HG02970 (cell line): Measurements from ENCODE around the gene SLAMF9.

ENCODE experiments used
- ATAC-seq: cut with Tn5 transposase; IDR thresholded peaks from one replicate; pipeline ENCODE4 v1.9.1; 2021; ENCODE audit warnings: mild to moderate bottlenecking, moderate library complexity, moderate number of reproducible peaks; ENCODE audit not compliant: unreplicated experiment, low FRiP score

Gene SLAMF9

GRCh38 chr1:159922511-159923202 is 31.4 kb downstream of the SLAMF9 start:
- ATAC-seq = no peak

DNA sequence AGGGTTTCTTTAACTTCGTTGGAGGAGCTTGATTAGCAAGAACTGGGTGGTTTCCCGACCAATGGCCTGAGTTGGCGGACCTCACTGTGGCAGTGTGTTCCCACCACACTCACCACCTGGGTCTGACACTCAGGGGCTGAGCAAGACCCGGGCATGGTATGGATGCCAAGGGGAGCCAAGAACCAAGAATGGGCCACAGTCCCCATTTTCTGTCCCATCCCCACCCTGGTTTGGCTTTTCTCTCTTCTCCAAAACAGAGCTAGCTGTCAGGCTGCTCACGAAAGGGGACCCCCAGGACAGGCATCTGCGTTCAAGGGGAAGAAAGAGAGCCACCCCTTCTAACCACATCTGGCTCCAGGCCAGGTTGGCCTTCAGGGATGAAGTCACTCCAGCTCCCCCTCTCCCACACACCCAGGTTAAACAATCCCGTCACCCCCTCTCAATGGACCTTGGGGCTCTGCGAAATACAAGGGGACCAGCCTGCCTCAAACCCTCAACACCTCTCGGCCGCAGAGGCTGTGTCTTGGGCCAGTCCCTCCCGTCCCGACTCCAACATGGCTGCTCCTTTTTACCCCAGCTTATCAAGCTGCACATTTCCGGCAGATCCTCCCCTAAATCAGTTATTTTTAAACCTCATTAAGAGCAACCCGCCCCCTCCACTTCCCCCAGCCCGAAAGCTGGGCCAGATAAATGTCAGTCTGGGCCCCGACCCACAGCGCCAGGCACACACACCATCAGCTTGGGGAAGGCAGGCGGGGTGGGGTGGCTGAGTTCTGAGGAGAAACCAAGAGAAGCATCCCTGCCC is 32.1 kb downstream of the SLAMF9 start:
- ATAC-seq = no peak

DNA sequence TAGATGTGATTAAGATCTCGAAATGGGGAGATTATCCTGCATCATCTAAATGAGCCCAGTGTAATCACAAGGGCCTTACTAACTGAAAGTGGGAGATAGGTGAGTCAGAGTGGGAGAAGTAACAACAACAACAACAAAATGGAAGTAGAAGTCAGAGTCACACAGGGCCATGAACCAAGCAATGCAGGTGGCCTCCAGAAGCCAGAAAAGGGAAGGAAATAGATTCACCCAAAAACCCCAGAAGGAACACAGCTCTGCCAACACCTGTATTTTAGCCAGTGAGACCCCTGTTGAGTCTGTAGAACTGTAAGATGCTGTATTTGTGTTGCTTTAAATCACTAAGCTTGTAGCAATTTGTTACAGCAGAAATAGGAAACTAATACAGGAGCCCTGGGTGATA is 32.8 kb downstream of the SLAMF9 start:
- no peak for ATAC-seq

GRCh38 chr1:159920651-159921050 is 33.4 kb downstream of the SLAMF9 start:
- ATAC-seq = no peak

GRCh38 chr1:159920202-159920601 is 33.8 kb downstream of the SLAMF9 start:
- ATAC-seq = no peak

DNA sequence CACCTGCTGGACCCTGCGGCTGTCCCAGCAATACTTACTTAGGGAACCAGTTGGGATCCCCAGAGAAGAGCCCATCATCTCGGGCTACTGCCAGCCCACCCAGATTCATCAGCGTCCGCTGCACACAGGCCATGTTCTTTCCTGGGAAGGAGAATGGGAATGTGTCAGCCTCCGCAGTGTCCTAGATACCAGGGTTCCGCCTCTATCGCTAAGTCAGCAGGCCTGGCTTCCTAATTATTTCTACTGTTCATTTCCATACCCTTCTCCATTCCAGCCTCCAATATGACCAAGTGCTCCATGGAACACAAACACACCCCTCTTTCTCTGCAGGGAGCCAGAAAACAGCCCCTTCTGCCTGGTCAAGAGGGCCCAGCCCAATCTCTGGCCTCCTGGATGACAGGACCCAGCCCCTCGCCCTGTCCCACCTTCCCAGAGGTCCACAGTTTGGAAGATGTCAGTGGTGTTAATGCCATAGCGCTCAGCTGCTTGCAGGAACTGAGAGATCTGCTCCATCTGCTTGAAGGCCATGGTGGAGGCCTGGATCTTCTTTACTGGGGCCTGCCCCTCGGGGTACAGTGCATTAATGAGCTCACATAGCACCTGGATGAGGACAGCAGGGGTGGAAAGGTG is 34.7 kb downstream of the SLAMF9 start:
- ATAC-seq = no peak

DNA sequence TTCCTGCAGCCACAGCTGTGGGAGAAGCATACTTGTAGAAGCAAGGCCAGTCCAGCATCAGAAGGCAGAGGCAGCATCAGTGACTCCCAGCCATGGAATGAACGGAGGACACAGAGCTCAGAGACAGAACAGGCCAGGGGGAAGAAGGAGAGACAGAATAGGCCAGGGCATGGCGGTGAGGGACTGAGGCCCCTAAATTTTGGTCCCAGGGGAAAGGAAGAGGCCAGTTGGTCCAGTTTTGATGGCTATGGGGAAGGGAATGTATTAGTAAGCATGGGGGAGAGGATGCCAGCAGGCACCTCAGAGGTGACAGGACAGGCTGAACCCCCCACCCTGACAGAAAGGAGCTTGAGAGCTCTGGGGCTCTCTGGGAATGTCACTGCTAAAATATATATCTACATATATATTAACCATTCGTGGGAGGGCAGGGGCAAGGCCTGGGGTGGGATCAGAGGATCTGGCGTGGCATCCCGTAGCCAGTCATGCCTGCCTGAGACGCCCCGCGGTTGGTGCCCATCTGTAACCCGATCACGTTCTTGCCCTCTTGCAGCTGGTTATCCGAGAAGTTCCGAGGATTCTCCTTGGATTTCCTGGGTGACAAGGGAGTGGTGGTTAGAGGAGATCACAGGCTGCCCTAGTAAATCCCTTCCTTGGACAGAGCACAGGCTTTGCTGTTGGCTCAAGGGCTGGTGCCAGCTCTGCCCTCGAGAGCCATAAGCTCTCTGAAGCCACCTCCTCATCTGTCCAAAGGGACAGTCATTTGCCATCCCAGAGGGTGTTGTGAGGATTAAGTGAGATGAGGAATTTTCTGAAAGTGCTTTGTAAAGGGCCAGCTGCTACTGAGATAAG is 35.5 kb downstream of the SLAMF9 start:
- no peak for ATAC-seq

GRCh38 chr1:159917533-159918351 is 36.3 kb downstream of the SLAMF9 start:
- no peak for ATAC-seq

DNA sequence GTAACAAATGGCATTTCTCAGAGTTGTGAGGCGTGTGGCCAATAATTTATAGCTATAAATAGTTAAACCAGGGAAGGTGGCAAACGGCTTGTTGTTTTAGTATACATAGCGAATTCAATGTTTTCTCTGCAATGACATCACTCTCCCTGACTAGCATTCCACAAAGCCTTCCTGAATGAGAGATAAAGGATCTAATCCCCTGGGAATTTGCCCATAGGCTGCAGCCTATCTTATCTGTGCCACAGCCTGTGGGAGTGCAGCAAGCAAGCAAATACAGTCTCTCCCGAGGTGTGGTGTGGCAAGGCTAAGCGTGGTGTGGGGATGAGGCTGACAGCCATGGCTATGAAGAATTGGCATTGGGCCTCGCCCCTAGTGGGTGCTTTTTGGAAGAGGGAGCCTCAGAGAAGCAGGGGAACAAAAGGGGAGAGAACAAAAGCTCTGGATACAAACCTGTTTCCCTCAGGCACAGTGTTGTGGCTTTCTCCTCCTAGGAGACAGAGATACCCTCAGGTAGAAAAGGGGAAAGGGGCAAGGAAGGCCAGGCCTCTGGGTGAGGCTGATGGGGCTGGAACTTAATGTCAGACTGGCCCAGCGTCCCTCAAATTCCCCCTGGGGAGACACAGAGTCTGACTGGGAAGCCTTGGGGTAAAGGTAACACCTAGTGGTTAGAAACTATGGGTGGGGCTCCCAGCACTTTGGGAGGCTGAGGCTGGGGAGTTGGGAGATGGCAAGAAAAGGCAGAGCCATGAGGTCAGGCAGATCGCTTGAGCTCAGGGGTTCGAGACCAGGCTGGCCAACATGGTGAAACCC is 37.6 kb downstream of the SLAMF9 start:
- ATAC-seq = no peak

DNA sequence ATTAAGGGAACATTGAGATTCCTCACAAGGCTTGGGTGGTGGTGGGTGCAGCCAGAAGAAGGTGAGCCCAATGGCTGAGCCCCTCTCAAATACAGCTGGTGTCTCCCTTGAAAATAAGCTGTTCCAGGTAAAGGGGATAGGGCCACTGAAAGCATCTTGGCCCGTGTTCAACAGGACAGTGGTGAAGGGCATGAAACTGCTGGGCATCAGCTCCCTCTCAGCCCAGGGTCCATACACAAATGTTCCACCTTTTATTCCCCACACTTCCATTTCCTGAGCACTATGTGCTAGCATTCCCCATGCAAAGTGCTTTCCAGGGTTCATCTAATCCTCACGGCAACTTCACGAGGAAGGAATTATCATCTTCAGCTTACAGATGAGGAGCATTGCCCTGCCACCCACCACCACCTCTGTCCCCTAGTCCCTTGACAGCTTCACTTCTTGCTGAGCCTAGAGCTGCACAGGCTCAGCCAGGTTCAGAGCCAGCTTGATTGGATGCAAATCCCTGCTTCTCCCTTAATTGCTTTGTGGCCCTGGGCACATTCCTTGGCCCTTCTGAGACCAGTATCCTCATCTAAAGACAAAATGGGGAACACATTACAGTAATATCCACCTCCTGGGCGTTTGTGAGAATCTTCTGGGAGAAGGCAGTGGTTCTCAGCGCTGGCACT is 38.3 kb downstream of the SLAMF9 start:
- no peak for ATAC-seq

DNA sequence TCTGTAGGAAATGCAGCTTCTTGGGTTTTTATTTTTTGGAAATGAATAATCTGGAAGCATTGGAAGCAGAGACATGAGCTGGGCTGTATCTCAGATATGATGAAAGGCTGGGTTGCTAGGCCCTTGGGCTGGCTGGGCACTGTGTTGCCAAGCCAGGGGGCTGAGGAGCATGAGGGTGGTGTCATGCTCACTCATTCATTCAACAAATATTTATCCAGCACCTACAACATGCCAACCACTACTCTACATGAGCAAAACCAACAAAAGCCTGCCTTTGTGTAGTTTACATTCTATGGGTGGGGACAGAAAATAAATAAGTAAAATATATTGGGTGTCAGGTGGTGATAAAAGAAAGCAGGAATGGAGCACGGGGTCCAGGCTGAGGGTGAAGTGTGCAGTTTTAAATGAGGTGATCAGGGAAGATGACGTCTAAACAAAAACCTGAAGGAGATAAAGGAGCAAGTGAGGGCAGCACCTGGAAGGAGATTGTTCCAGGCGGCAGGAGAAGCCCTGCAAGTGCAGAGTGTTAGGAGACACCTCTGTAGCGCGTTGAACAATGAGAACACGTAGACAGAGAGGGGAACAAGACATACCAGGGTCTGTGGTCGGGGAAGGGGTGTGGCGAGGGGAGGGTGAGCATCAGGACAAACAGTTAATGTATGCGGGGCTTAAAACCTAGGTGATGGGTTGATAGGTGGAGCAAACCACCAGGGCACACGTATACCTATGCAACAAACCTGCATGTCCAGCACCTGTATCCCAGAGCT is 39.6 kb downstream of the SLAMF9 start:
- no peak for ATAC-seq

GRCh38 chr1:159913451-159914192 is 40.4 kb downstream of the SLAMF9 start:
- no peak for ATAC-seq

DNA sequence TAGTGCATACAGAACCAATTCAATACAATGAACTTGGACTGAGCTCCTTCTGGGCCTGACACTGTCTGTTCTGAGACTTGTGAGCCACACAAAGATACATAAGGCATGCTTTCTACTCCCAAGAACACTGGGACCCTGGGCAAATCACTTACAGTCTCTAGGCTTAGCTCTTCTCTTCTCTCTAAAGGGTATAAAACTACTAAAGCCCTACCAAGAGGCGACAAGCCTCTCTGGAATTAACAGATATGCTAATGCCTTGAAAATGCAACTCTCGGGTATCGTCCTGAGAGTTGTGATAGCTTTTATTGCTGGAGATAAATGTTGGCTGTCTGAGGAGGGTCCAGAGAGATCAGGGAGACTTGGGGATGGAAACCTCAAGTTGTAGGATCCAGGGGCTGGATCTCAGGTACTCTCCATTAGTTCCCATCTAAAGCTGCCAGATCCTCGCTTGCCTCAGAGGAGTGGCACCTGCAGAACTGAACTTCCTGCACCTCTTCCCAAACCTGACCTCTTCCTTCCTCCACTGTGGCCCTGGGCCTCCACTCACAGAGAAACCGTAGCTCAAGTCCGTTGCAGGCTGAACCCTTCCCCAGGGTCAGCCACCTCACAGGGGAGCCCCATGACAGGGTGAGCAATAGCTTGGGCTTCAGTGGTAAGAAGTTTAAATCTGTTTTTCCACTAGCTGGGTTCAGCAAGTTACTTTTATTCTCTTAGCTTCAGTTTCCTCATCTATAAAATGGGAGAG is 42.5 kb downstream of the SLAMF9 start:
- no peak for ATAC-seq

GRCh38 chr1:159908031-159908940 is 45.8 kb downstream of the SLAMF9 start:
- ATAC-seq = no peak

- ATAC-seq = no peak
These were observed 47.1 kb downstream of the SLAMF9 start for GRCh38 chr1:159906960-159907359.
